Small intestine (tissue), 4 donors: ENCODE data around the gene NFKBIL1. TPM values are rescaled to one million over a fixed set of nuclear protein-coding genes. Genes with fewer than 3 reads are reported as not detected.

Experiments used
- polyA plus RNA-seq, 4 donors: library from polyadenylated mRNA; stranded (reverse) in 3 of 4; unstranded in 1 of 4; fragments of 200-250 nt in 3 of 4; fragments of 120-200 nt in 1 of 4; gene quantifications; one replicate each; pipeline versions ENCODE4 v1.2.1 to v1.2.3, GENCODE V29; 2013
- donor health status: healthy with polysubstance abuse.
- donor health status: Bipolar disorder and iron deficiency.
- donor health status: healthy.

NFKBIL1 gene
- polyA plus RNA-seq, 4 donors, result 26.2 to 47.3 (median 31.8) TPM

Other genes starting within 250 kb of the NFKBIL1 start
- 1,000 to 10,000 TPM in 2 of 4 donors, 100 to 1,000 TPM in 2; 282 to 2,421 (median 1,159) TPM for gene HLA-B, start 190.4 kb upstream of the NFKBIL1 start, polyA plus RNA-seq
- gene MICA, start 144.0 kb upstream of the NFKBIL1 start, polyA plus RNA-seq, result 10 to 100 TPM in 3 of 4 donors, 1 to 10 TPM in 1; 3.1 to 28.6 (median 19.3) TPM
- gene MICB, start 49.5 kb upstream of the NFKBIL1 start, polyA plus RNA-seq, result 1 to 10 TPM in 3 of 4 donors, under 1 TPM in 1; 0.69 to 6.1 (median 2.0) TPM
- gene MCCD1, start 18.6 kb upstream of the NFKBIL1 start, polyA plus RNA-seq, result not detected
- gene DDX39B, start 5.6 kb upstream of the NFKBIL1 start, polyA plus RNA-seq, result 100 to 1,000 TPM; 307 to 440 (median 358) TPM
- gene ATP6V1G2, start 1.0 kb upstream of the NFKBIL1 start, polyA plus RNA-seq, result 1 to 10 TPM in 3 of 4 donors, under 1 TPM in 1; 0.81 to 6.3 (median 1.9) TPM
- 1 to 10 TPM in 1 of 4 donors, under 1 TPM in 1, not detected in 2; 0.24 to 1.0 TPM for gene LTA, start 24.7 kb downstream of the NFKBIL1 start, polyA plus RNA-seq
- under 1 TPM in 3 of 4 donors, not detected in 1; 0.18 to 0.59 (median 0.45) TPM for gene TNF, start 28.0 kb downstream of the NFKBIL1 start, polyA plus RNA-seq
- 10 to 100 TPM in 1 of 4 donors, 1 to 10 TPM in 3; 4.0 to 19.7 (median 8.0) TPM for gene LTB, start 34.8 kb downstream of the NFKBIL1 start, polyA plus RNA-seq
- 10 to 100 TPM in 2 of 4 donors, 1 to 10 TPM in 2; 3.1 to 37.0 (median 14.5) TPM for gene LST1, start 38.7 kb downstream of the NFKBIL1 start, polyA plus RNA-seq
- gene NCR3, start 45.4 kb downstream of the NFKBIL1 start, polyA plus RNA-seq, result 1 to 10 TPM in 1 of 4 donors, under 1 TPM in 1, not detected in 2; 0.33 to 1.4 TPM
- 100 to 1,000 TPM in 1 of 4 donors, 10 to 100 TPM in 2, 1 to 10 TPM in 1; 5.6 to 102 (median 48.9) TPM for gene AIF1, start 67.6 kb downstream of the NFKBIL1 start, polyA plus RNA-seq
- 100 to 1,000 TPM in 1 of 4 donors, 10 to 100 TPM in 3; 54.6 to 104 (median 74.4) TPM for gene PRRC2A, start 73.1 kb downstream of the NFKBIL1 start, polyA plus RNA-seq
- 100 to 1,000 TPM; 193 to 381 (median 284) TPM for gene BAG6, start 105.1 kb downstream of the NFKBIL1 start, polyA plus RNA-seq
- 10 to 100 TPM in 1 of 4 donors, 1 to 10 TPM in 3; 7.2 to 32.8 (median 8.2) TPM for gene APOM, start 108.3 kb downstream of the NFKBIL1 start, polyA plus RNA-seq
- 10 to 100 TPM; 17.3 to 29.1 (median 23.2) TPM for gene C6orf47, start 113.2 kb downstream of the NFKBIL1 start, polyA plus RNA-seq
- gene GPANK1, start 117.4 kb downstream of the NFKBIL1 start, polyA plus RNA-seq, result 10 to 100 TPM; 14.8 to 30.2 (median 21.7) TPM
- 100 to 1,000 TPM; 185 to 231 (median 206) TPM for gene CSNK2B, start 118.5 kb downstream of the NFKBIL1 start, polyA plus RNA-seq
- gene LY6G5B, start 122.4 kb downstream of the NFKBIL1 start, polyA plus RNA-seq, result 10 to 100 TPM in 1 of 4 donors, 1 to 10 TPM in 3; 3.8 to 16.5 (median 4.2) TPM
- gene LY6G5C, start 133.5 kb downstream of the NFKBIL1 start, polyA plus RNA-seq, result 1 to 10 TPM; 2.6 to 3.8 (median 3.1) TPM
- 10 to 100 TPM; 34.6 to 63.8 (median 50.3) TPM for gene ABHD16A, start 155.7 kb downstream of the NFKBIL1 start, polyA plus RNA-seq
- gene LY6G6F, start 159.3 kb downstream of the NFKBIL1 start, polyA plus RNA-seq, result under 1 TPM in 1 of 4 donors, not detected in 3; 0.12 TPM
- gene LY6G6D, start 167.7 kb downstream of the NFKBIL1 start, polyA plus RNA-seq, result under 1 TPM in 1 of 4 donors, not detected in 3; 0.22 TPM
- under 1 TPM in 1 of 4 donors, not detected in 3; 0.18 TPM for gene LY6G6C, start 174.1 kb downstream of the NFKBIL1 start, polyA plus RNA-seq
- gene MPIG6B, start 175.8 kb downstream of the NFKBIL1 start, polyA plus RNA-seq, result under 1 TPM in 2 of 4 donors, not detected in 2; 0.13 to 0.59 TPM
- gene DDAH2, start 181.7 kb downstream of the NFKBIL1 start, polyA plus RNA-seq, result 10 to 100 TPM; 64.4 to 89.7 (median 76.1) TPM
- gene CLIC1, start 188.9 kb downstream of the NFKBIL1 start, polyA plus RNA-seq, result 100 to 1,000 TPM; 400 to 576 (median 535) TPM
- 10 to 100 TPM in 2 of 4 donors, 1 to 10 TPM in 2; 1.6 to 53.1 (median 9.2) TPM for gene MSH5, start 192.4 kb downstream of the NFKBIL1 start, polyA plus RNA-seq
- gene SAPCD1, start 215.0 kb downstream of the NFKBIL1 start, polyA plus RNA-seq, result 10 to 100 TPM in 1 of 4 donors, 1 to 10 TPM in 3; 1.4 to 15.5 (median 4.6) TPM
- gene VWA7, start 229.7 kb downstream of the NFKBIL1 start, polyA plus RNA-seq, result 10 to 100 TPM in 1 of 4 donors, 1 to 10 TPM in 3; 2.9 to 11.9 (median 6.4) TPM
- gene VARS1, start 248.1 kb downstream of the NFKBIL1 start, polyA plus RNA-seq, result 10 to 100 TPM; 19.9 to 42.4 (median 24.2) TPM